K562 (cell line): ENCODE data around the gene BLM. TPM values are rescaled to one million over a fixed set of nuclear protein-coding genes. Genes with fewer than 3 reads are reported as not detected.

Source experiments
- CBFB ChIP-seq: sonication (generic); formaldehyde crosslinking; IDR thresholded peaks from 2 replicates; pipeline ENCODE4 v1.4.0; 2020; ENCODE audit warnings: mild to moderate bottlenecking, missing genetic modification reagents
- HSF4 ChIP-seq: fragments of 250-450 bp; sonication (Bioruptor Pico); IDR thresholded peaks from 2 replicates; pipeline ENCODE4 v2.1.2; 2022; ENCODE audit warnings: mild to moderate bottlenecking, moderate library complexity, borderline replicate concordance
- LCOR ChIP-seq: sonication (generic); formaldehyde crosslinking; IDR thresholded peaks from 2 replicates; pipeline ENCODE4 v1.8.0; 2022; ENCODE audit warnings: mild to moderate bottlenecking, missing genetic modification reagents
- SMAD1 ChIP-seq: fragments of 150-350 bp; IDR thresholded peaks from 2 replicates; pipeline ENCODE4 v1.6.1; 2014; ENCODE audit warnings: low read length, low read depth; ENCODE audit not compliant: partially characterized antibody
- ZFX ChIP-seq: sonication (generic); formaldehyde crosslinking; IDR thresholded peaks from 2 replicates; pipeline ENCODE4 v1.8.0; 2022; ENCODE audit warnings: mild to moderate bottlenecking, missing genetic modification reagents, moderate library complexity
- ZNF12 ChIP-seq: sonication (generic); formaldehyde crosslinking; IDR thresholded peaks from 2 replicates; pipeline ENCODE4 v1.4.0; 2020; ENCODE audit warnings: mild to moderate bottlenecking, missing genetic modification reagents
- ZNF583 ChIP-seq: fragments of 250-450 bp; sonication (Bioruptor Pico); IDR thresholded peaks from 2 replicates; pipeline ENCODE4 v1.4.0; 2020
- polyA plus RNA-seq, 8 experiments: library from polyadenylated mRNA; depleted of rRNA in 4 of 8; stranded (reverse) in 5 of 8; unstranded in 3 of 8; fragments of >200 nt; fragmentation: Nextera tagmentation in 2 of 8; fragmentation: Illumina TruSeq in 1 of 8; extraction: Ambion mirVana in 2 of 8; extraction: Trizol in 1 of 8; gene quantifications; 2 replicates each; pipeline versions ENCODE4 v1.2.1 to v1.2.3, GENCODE V29; 2011 to 2014; ENCODE audit warnings: inconsistent platforms in 1 of 8, missing spikeins in 1 of 8
- total RNA-seq, 7 experiments: library from RNA; depleted of rRNA in 6 of 7; stranded (reverse); fragments of >200 nt in 6 of 7; fragmentation: Illumina TruSeq in 2 of 7; extraction: Trizol in 2 of 7; gene quantifications; 2 replicates each; pipeline versions ENCODE4 v1.2.1 to v1.2.3, GENCODE V29; 2011 to 2021; ENCODE audit warnings: low replicate concordance in 1 of 7
- TF ChIP-seq, protein P1 (sequence below), 2 experiments: fragments of 450-650 bp in 1 of 2; sonication (generic) in 1 of 2; formaldehyde crosslinking in 1 of 2; IDR thresholded peaks; 2 replicates each; pipeline versions ENCODE4 v1.7.1 to v1.9.0; 2016 to 2022; ENCODE audit warnings: inconsistent platforms in 1 of 2, mild to moderate bottlenecking in 1 of 2, missing genetic modification reagents in 1 of 2
- TF ChIP-seq, protein P2 (sequence below): sonication (generic); formaldehyde crosslinking; IDR thresholded peaks from 2 replicates; pipeline ENCODE4 v1.8.1; 2023; ENCODE audit warnings: missing genetic modification reagents, mild to moderate bottlenecking, borderline replicate concordance
- TF ChIP-seq, protein P3 (sequence below): IDR thresholded peaks from 3 replicates; pipeline ENCODE4 v1.6.1; 2011; ENCODE audit warnings: borderline replicate concordance, mild to moderate bottlenecking; ENCODE audit not compliant: insufficient read length, insufficient read depth

BLM gene
- total and polyA plus RNA-seq, 9 of the 15 experiments (the other 6 are each of a cell fraction or from before 2014, with no cell fraction given): 21.0 to 56.0 (median 43.9) TPM

DNA sequence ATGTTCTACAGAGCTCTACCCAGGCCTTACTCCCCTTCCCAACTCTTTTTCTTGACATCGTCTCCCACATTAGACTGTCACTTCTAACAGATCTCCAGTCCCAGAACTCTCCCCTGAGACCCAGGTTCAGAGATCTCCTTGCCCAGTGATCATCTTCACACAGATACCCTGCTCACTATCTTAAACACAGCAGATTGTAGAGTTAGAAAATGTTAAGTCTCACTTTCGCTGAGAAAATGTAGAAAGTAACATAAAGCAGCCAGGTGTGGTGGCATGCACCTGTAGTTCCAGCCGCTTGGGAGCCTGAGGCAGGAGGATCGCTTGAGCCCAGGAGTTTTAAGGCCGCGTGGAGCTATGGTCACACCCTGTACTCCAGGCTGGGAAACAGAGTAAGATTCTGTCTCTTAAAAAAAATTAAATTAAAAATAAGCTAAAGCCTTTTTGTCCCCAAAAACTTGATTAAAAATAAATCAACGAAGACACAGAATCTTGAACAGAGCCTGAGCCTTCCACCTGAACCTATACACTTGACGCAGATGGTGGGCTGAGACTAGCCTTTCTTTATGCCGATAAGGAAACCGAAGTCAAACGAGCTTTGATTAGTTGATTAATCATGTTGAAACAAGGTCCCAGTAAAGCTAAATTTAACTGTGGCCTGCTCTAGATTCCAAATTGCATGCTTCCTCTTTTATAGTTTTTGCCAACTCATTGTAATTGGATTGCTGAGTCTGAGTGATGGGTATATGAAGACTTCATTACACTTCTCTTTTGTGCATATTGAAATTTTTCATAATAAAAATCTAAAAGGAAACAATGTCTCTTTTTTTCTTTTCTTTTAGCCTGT is 31.3 kb upstream of the BLM start (continued):
- TF ChIP-seq, protein P1, sequence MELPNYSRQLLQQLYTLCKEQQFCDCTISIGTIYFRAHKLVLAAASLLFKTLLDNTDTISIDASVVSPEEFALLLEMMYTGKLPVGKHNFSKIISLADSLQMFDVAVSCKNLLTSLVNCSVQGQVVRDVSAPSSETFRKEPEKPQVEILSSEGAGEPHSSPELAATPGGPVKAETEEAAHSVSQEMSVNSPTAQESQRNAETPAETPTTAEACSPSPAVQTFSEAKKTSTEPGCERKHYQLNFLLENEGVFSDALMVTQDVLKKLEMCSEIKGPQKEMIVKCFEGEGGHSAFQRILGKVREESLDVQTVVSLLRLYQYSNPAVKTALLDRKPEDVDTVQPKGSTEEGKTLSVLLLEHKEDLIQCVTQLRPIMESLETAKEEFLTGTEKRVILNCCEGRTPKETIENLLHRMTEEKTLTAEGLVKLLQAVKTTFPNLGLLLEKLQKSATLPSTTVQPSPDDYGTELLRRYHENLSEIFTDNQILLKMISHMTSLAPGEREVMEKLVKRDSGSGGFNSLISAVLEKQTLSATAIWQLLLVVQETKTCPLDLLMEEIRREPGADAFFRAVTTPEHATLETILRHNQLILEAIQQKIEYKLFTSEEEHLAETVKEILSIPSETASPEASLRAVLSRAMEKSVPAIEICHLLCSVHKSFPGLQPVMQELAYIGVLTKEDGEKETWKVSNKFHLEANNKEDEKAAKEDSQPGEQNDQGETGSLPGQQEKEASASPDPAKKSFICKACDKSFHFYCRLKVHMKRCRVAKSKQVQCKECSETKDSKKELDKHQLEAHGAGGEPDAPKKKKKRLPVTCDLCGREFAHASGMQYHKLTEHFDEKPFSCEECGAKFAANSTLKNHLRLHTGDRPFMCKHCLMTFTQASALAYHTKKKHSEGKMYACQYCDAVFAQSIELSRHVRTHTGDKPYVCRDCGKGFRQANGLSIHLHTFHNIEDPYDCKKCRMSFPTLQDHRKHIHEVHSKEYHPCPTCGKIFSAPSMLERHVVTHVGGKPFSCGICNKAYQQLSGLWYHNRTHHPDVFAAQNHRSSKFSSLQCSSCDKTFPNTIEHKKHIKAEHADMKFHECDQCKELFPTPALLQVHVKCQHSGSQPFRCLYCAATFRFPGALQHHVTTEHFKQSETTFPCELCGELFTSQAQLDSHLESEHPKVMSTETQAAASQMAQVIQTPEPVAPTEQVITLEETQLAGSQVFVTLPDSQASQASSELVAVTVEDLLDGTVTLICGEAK (IDR thresholded peaks at IDR 0.05): no peak
- TF ChIP-seq, protein P1 (CRISPR knock-in tag; IDR thresholded peaks at IDR 0.05): no peak
- TF ChIP-seq, protein P2, sequence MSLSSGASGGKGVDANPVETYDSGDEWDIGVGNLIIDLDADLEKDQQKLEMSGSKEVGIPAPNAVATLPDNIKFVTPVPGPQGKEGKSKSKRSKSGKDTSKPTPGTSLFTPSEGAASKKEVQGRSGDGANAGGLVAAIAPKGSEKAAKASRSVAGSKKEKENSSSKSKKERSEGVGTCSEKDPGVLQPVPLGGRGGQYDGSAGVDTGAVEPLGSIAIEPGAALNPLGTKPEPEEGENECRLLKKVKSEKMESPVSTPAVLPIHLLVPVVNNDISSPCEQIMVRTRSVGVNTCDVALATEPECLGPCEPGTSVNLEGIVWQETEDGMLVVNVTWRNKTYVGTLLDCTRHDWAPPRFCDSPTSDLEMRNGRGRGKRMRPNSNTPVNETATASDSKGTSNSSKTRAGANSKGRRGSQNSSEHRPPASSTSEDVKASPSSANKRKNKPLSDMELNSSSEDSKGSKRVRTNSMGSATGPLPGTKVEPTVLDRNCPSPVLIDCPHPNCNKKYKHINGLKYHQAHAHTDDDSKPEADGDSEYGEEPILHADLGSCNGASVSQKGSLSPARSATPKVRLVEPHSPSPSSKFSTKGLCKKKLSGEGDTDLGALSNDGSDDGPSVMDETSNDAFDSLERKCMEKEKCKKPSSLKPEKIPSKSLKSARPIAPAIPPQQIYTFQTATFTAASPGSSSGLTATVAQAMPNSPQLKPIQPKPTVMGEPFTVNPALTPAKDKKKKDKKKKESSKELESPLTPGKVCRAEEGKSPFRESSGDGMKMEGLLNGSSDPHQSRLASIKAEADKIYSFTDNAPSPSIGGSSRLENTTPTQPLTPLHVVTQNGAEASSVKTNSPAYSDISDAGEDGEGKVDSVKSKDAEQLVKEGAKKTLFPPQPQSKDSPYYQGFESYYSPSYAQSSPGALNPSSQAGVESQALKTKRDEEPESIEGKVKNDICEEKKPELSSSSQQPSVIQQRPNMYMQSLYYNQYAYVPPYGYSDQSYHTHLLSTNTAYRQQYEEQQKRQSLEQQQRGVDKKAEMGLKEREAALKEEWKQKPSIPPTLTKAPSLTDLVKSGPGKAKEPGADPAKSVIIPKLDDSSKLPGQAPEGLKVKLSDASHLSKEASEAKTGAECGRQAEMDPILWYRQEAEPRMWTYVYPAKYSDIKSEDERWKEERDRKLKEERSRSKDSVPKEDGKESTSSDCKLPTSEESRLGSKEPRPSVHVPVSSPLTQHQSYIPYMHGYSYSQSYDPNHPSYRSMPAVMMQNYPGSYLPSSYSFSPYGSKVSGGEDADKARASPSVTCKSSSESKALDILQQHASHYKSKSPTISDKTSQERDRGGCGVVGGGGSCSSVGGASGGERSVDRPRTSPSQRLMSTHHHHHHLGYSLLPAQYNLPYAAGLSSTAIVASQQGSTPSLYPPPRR (CRISPR knock-in tag): no peak
- TF ChIP-seq CBFB (no peak), HSF4 (CRISPR knock-in tag) (no peak), ZNF12 (no peak), ZFX (CRISPR knock-in tag) (peak; percentile 57; the same call in 1 of the 2 replicates), LCOR (CRISPR knock-in tag) (no peak), ZNF583 (CRISPR knock-in tag) (no peak), SMAD1 (no peak)
- TF ChIP-seq, protein P3, sequence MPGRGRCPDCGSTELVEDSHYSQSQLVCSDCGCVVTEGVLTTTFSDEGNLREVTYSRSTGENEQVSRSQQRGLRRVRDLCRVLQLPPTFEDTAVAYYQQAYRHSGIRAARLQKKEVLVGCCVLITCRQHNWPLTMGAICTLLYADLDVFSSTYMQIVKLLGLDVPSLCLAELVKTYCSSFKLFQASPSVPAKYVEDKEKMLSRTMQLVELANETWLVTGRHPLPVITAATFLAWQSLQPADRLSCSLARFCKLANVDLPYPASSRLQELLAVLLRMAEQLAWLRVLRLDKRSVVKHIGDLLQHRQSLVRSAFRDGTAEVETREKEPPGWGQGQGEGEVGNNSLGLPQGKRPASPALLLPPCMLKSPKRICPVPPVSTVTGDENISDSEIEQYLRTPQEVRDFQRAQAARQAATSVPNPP: no peak
